ENCODE results near the gene LYZL6. TPM values are rescaled to one million over a fixed set of nuclear protein-coding genes. Genes with fewer than 3 reads are reported as not detected.

Gene LYZL6
- total RNA-seq = not detected in 2 replicates

GRCh38 chr17:35943537-35943936, at the start of gene LYZL6:
Gene LYZL6, minus strand, starts transcription at chr17:35943713. Its CDS starts 4,357 bp downstream, at chr17:35939356.

GRCh38 chr17:35986643-35987042, 43.1 kb upstream of the LYZL6 start, which contains the start of gene CCL14:
Gene CCL14, minus strand, starts transcription at chr17:35986729. Its CDS starts 80 bp downstream, at chr17:35986649.

GRCh38 chr17:35981246-35981645, 37.7 kb upstream of the LYZL6 start, which contains the start of gene CCL16:
Gene CCL16, minus strand, starts transcription at chr17:35981497. Its CDS starts 77 bp downstream, at chr17:35981420.

GRCh38 chr17:35930211-35931065, 13.1 kb downstream of the LYZL6 start, which contains the start of gene RDM1:
Gene RDM1, minus strand, starts transcription at chr17:35930773. Its CDS starts 46 bp downstream, at chr17:35930727.

Other genes with a start within 250 kb of the LYZL6 start
- 0.64 and 0.72 TPM in 2 replicates for gene RASL10B, start 212.1 kb downstream of the LYZL6 start, total RNA-seq
- gene GAS2L2, start 190.5 kb downstream of the LYZL6 start, total RNA-seq = 0.24 TPM in 1 of 2 replicates, not detected in the other
- gene C17orf50, start 182.8 kb downstream of the LYZL6 start, total RNA-seq = not detected in 2 replicates
- 37.8 and 132 TPM in 2 replicates for gene MMP28, start 148.1 kb downstream of the LYZL6 start, total RNA-seq
- gene TAF15, start 134.2 kb downstream of the LYZL6 start, total RNA-seq = 36.9 and 45.8 TPM in 2 replicates
- not detected in 2 replicates for gene HEATR9, start 74.8 kb downstream of the LYZL6 start, total RNA-seq
- gene CCL5, start 63.4 kb downstream of the LYZL6 start, total RNA-seq = 0.24 TPM in 1 of 2 replicates, not detected in the other
- gene RDM1, start 12.9 kb downstream of the LYZL6 start, total RNA-seq = 1.4 TPM in 1 of 2 replicates, not detected in the other
- not detected in 2 replicates for gene CCL16, start 37.8 kb upstream of the LYZL6 start, total RNA-seq
- gene CCL14, start 43.0 kb upstream of the LYZL6 start, total RNA-seq = not detected in 2 replicates
- gene CCL15, start 57.8 kb upstream of the LYZL6 start, total RNA-seq = not detected in 2 replicates
- not detected in 2 replicates for gene CCL23, start 74.3 kb upstream of the LYZL6 start, total RNA-seq
- gene CCL18, start 120.6 kb upstream of the LYZL6 start, total RNA-seq = not detected in 2 replicates
- gene CCL3, start 146.4 kb upstream of the LYZL6 start, total RNA-seq = not detected in 2 replicates
- not detected in 2 replicates for gene CCL4, start 160.1 kb upstream of the LYZL6 start, total RNA-seq
- 0.48 and 0.64 TPM in 2 replicates for gene TBC1D3B, start 232.9 kb upstream of the LYZL6 start, total RNA-seq

Measured in tracheal epithelial cell (primary cell).